RPMI7951 (cell line): Measurements from ENCODE around the gene MS4A8. TPM values are rescaled to one million over a fixed set of nuclear protein-coding genes. Genes with fewer than 3 reads are reported as not detected.
"Not testable (repeated sequence)": the region's sequence is repeated elsewhere in the genome, so short reads cannot be mapped to it uniquely, and the experiment has no call there.

ENCODE experiments used
- DNase-seq: peaks from one replicate; pipeline ENCODE4 v3.0.0-alpha.2; 2012; ENCODE audit warnings: low read depth
- total RNA-seq: library from RNA; depleted of rRNA; stranded (reverse); fragments of >200 nt; shearing (Covaris generic); gene quantifications from 2 replicates; pipeline ENCODE4 v1.2.3, GENCODE V29; 2014

The MS4A8 gene
- total RNA-seq, 1 experiment from 2014 or later, result not detected

DNA sequence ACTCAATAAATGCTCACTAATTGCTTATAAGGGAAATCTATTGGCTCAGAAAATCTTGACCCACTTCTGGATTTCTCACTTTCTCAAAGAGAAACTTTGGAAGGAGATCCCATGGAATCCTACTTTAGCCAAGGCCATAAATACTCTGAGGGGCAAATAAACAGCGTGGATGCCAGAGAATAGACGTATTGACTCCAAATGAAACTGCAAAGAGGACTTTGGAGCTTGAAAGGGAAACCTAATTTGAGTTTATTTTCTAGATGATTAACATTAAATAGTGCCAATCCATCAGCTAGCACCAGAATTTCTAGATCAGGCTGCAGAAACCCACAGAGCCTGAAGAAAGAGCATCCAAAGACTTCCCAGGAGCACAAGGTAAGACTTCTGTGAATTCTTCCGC lies 25.0 kb downstream of the MS4A8 start, which contains the start of gene MS4A18:
Gene MS4A18 (plus strand): TSS at position 301 of the 400 bp plus-strand sequence.
- DNase-seq, result no peak

DNA sequence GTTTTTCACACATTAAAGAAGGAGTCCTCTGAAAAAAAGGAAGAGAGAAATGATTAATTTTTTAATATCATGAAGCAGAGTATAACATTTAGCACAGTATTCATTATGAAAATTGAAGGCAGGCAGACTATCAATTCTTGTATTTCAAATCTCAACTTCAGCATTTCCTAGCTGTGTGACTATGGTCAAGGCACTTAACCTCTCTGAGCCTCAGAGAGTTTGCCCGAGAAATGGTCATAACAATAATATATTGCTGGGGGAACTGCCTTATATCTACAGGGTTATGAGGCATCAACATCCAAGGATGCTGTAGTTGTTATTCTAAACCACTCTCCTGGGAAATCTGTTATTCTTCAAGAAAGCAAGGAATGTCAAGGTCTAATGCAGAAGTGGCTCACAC lies 26.2 kb downstream of the MS4A8 start:
- no peak for DNase-seq

DNA sequence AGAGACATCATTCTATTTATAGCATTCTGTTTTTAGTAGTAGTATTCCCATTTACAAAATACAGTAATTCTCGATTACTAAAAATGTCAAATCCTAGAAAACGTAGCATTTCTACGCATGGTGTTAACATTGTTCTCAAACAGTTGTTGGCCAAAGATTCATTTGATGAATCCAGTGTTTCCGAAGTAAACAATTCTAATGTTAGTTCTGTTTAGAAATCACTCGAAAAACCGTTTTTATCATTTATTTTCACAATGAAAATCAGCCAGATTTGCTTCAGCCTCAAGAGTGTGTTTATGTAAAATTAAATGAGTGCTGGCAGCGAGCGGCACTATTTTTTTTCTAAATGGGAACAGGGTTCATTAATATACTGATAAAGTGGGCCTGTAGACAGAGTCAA lies 32.2 kb downstream of the MS4A8 start:
- DNase-seq, result no peak

DNA sequence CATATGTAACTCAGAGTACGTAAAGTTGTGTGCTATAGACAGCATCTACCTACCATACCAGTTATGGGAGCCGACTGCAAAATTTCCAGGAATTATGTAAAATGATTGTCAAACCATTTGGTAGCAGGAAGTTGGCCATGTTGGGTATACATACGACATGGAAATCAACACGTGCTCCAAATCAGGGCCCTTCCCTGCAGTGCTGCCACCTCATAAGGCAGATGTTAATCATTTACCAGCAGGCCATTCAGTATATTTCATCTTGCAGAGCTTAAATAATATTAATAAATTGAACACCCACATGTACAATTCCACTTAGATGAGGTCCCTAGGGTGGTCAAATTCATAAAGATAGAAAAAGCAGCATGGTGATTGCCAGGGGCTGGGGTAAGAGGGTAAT lies 34.9 kb downstream of the MS4A8 start:
- DNase-seq, result no peak

DNA sequence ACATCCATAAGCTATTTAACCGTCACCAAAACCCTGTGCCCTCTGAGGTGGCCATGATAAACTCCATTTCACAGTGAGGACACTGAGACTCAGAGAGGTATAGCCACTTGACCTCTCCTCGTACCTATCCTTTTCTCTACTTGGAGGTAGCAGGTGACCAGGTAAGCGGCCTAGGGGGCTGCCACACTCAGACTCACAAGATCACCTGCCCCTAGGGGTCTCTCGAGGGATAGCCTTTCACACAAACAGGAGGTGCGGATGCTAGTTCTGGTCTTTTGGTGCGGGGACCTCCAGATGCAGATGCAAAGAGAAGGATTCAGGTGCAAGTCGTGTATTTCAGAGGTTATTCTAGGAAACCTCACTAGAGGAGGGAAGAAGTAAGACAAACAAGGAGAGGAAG lies 39.7 kb downstream of the MS4A8 start:
- no peak for DNase-seq

DNA sequence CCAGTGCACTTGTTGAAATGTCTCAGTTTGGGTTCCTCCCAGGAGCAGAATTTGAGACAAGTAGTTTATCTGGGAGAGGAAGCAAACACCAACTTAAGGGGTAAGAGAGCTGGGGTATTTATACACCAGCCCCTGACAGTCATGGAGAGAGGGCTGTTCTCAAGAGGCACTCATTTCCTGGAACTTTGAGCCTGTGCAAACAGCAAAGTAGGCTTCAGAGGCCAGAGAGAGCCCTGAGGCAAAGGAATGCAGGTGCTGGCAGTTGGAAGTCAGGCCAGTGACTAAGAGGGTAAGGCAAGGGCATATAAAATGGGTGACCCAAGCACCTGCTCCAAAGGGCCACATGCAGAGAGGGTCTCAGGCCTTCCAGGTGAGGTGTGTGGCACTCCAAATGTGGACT lies 41.2 kb downstream of the MS4A8 start:
- no peak for DNase-seq

DNA sequence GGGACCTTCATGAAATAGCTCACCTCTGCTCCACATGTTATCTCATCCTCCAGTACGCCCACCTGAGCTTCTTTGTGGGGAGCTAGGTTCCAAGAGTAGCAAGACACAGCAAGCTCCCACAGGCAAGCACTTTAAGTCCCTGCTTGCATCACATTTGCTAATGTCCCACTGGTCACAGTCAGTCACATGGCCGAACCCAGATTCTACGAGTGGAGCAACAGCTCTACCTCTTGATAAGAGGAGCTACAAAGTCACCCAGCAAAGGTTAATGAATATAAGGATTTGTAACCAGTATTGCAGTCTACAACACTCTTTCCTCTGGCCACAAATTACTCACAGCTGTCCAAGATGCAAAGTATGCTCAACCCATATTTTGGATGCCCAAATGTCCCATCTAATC lies 42.0 kb downstream of the MS4A8 start:
- DNase-seq, result no peak

DNA sequence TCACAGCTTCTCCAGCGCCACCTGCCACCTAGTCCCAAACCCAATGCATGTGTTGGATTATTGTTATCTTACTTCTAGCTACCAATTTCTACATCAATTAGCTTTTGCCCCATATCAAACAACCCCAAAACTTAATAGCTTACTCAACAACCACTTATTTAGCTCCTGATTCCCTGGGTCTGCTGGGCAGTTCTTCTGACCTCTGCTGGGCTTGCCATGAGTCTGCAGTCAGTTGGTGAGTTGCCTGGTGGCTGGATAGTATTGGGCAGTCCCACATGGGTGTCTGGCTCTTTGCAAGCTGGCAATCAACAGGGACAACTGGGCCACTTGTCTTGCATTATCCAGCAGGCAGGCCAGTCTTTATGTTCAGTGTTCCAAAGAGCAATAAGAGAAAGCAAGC lies 43.6 kb downstream of the MS4A8 start:
- DNase-seq, result no peak

DNA sequence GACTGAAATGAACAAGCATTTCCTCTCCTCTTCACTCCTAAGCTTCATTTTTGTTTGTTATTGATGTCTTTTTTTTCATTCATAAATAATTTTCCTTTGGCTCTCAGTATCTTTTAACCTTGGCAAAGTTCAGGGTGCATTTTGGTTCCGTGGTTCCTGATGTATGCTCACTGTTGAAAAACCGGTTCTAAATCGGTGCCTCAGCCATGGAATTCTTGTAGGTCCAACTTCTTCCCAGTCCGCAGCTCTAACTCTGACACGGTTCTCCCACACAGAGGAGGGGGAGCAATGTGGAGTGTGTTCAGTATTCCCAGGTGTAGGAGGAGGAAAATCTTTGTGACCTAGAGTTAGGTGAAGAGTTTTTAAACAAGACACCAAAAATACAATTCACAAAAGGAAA lies 44.7 kb downstream of the MS4A8 start:
- DNase-seq, result no peak

DNA sequence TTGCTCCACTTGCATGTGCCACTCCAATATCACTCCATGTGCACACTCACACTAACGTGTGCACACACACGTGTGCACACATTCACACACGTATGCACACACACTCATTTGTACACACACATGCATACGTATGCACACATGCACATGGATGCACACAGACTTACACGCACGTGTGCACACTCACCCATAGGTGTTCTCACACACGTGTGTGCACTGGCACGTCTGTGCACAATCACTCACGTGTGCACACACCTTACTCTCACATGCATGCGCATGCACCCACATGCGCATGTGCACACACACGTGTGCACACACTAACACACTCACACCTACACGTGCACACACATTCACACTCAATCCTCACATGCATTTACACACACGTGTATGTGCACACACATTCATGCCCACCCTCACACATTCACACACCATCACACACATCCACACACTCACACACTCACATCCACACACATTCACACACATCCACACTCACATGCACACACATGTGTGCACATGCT lies 48.0 kb downstream of the MS4A8 start:
- DNase-seq, result no peak

DNA sequence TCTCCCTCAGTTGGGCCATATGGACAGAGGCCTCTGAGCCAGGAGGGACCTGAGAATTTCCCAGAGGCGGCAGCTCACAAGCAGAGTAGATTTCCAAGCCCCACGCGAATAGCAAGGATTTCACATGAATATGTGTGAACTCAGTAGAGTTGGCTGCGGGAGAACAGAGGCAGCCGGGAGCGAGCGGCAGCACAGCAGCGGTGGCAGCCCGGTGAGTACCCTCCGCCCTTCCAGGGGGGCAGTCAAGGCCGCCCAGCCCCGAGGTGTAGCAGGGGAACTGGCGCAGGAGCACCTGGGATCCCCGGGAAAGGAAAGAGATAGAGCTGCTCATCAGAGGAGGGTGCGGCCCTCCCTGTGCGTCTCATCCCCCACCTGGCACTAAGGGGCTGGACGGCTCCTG lies 48.8 kb downstream of the MS4A8 start:
- no peak for DNase-seq

DNA sequence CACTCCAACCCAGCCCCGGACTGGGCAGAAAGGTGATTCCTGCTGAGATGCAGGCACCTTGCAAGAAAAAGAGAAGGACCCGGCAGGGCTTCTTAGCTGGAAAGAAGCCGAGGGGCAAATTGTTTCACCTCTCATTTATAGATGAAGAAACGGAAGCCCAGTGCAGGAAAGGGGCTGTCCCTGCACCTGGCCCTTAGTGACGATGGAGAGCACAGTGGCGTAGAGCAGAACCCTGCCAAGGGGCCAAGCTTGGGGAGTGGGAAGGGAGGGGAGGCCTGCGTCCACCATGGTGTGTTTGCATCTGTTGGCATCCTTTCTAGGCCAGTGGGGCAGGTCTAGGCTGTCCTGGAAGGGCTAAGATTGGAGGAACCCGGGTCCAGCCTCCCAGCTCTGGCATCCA lies 49.4 kb downstream of the MS4A8 start:
- DNase-seq, result no peak

DNA sequence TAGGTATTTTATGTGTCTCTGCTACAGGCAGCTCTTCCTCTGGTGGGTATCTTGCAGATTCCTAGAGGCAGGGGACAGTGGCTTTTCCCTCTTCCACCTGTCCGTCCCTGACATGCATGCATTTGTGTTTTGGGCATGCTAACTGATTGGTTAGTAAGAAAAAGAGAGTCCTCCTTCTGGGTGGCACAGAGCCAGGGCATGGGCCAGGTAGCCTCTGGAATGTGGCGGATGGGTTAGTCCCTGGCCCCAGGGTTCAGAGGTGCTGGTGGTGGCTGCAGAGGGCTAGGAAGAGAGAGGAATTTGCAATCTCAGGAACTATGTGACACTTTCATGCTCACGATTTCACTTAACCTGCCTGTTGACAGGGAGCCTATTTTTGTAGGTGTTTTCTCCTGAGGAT lies 51.5 kb downstream of the MS4A8 start:
- no peak for DNase-seq

DNA sequence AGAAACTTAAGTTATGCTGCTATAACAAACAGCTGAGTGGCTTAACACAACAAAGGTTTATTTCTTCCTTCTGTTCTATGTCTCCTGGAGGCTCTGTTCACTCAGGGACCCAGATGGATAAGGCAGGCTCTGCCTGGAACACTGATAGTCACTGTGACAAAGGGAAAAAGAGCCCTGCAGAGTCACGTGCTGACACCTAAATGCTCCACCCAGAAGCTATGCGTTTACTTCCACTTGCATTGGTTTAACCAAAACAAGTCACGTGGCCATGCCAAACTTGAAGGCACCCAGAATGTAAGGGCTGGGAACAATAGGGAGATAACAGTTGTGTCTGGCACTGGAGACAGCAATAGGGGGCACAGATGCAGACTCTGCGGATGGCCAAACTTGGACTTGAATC lies 53.9 kb downstream of the MS4A8 start:
- no peak for DNase-seq

DNA sequence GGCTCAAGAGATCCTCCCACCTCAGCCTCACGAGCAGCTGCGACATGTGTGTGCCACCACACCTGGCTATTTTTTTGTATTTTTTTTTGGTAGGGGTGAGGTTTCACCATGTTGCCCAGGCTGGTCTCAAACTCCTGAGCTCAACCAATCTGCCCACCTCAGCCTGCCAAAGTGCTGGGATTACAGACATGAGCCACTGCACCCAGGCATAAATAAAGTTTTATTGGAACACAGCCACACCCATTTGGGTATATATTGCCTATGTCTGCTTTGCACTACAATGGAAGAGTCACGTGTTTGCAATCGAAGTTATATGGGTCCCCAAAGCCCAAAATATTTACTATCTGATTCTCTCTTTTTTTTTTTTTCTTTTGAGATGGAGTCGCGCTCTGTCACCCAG lies 55.5 kb downstream of the MS4A8 start:
- DNase-seq, result no peak

DNA sequence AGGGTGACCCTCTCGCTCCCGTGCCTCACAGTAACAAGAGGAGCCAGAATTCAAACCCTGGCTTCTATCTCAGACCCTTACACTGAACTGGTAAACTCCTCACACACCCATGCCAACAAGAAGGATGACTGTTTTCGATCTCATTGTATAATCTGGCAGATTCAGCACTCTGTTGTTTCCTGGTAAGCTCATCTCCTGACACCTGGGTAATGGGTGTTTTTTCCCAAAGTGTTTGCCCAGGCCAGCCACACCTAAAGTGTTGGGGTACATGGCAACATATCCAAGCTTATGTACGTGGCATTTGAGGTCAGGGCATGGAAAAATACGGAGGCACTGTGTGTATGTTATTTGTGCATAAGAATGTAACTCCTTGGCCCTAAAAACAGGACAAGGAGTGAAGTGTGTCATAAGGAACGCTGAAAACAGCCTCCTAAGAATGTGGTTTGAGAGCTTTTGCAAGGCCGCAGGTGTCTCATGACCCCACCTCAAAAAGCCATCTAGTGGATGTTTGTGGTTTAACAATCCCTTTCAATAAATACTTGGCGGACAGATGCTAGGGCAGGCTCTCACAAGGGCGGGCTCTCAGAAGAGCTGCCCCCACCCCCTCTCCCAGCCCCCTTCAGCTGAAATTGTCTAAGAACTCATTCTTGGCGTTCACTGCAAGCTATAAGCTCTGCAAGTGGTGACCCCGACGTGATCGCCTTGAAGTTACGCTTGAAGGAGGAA lies 57.1 kb downstream of the MS4A8 start, which contains the start of gene MS4A15:
Gene MS4A15 (plus strand): TSS at position 561 of the 726 bp plus-strand sequence. CDS start 6,867 bp downstream, outside the sequence.
- peak; percentile 36 for DNase-seq

DNA sequence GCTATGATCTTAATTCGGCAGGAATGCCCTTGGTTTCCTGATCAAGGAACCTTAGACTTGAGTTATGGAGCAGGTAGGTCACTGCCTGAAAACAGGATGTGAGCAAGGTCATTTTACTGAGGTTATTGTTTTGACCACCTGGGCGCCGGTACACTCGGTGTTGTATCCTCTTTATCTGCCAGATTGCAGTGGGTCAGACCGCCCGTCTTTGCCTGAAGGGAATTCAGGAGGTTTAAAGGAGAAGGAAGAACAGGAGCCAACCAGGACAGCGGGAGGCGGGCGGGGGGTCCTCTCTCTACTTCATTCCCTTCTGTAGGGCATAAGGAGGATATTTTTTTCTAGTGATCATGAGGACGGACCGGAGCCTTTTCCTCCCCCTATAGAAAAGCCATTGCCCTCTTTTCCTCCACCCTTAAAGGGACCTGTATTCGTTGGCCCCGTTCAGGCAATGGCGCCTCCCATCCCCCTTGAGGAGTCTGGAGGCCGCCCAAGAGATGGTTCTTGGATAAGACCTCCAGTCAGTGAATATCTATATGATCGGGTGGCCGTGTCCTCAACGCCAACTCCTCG lies 57.9 kb downstream of the MS4A8 start:
- DNase-seq, result no peak

DNA sequence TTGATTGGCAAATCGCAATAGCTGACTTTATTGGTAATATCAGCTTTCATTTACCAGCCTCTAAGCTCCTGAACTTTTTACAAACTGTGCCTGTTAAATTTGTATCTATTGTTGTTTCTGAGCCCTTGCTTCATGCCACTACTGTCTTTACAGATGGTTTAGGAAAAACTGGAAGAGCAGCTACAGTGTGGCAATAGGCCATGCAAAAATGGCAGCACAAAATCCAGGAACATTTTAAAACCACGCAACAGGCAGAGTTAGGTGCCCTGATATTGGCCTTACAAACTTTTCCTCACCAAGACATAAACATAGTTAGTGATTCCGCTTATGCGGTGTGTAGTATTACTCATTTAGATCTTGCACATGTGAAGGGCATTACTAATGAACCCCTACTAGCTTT lies 59.3 kb downstream of the MS4A8 start:
- DNase-seq, result not testable (repeated sequence)

DNA sequence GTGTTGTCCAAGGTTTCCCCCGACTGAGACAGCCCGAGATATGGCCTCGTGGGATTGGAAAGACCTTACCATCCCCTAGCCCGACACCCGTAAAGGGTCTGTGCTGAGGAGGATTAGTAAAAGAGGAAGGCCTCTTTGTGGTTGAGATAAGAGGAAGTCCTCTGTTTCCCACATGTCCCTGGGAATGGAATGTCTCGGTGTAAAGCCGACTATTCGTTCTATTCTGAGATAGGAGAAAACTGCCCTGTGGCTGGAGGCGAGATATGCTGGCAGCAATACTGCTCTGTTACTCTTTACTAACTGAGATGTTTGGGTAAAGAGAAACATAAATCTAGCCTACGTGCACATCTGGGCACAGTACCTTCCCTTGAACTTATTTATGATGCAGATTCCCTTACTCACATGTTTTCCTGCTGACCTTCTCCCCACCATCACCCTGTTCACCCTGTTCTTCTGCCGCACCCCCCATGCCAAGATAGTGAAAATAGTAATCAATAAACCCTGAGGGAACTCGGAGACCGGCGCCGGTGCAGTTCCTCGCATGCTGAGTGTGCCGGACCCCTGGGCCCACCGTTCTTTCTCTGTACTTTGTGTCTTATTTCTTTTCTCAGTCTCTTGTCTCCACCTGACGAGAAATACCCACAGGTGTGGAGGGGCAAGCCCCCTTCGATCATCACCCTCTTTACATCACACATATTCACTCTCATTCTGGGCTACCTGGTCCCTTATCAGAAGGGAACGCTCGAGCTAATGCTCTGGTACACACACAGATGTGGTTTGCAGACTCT lies 60.2 kb downstream of the MS4A8 start:
- not testable (repeated sequence) for DNase-seq

DNA sequence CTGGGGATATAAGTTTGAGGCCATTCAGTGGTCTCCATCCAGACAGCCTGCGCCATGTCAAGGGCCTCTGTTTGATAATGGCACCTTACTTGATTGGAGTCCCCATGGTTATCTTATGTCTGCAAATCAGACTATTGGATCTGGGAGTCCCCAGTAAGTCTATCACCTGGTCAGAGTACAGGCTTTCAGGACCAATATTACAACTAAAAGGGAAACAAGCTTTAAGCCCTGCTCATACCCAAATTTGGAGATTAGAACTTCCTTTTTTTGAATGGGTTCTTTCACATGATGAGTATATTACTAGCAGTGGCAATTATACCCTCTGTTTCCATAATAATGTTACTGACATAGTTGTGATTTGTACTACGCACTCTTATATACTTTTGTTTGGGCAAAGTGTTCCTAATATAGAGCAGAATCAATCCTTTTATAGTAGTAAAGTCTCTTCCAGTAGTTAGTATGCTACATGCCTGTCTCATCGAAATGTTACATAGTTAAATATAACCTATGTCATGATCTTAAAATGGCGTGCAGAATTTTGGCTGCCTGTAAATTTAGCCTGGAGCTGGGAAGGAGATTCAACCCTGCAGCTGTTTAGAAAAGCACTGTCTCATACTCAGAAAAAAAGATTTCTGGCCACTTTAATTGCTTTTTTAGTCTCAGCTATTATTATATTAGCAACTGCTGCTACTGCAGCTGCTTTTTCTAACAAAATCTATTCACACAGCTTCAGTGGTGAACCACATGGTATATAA lies 62.2 kb downstream of the MS4A8 start:
- DNase-seq, result no peak

DNA sequence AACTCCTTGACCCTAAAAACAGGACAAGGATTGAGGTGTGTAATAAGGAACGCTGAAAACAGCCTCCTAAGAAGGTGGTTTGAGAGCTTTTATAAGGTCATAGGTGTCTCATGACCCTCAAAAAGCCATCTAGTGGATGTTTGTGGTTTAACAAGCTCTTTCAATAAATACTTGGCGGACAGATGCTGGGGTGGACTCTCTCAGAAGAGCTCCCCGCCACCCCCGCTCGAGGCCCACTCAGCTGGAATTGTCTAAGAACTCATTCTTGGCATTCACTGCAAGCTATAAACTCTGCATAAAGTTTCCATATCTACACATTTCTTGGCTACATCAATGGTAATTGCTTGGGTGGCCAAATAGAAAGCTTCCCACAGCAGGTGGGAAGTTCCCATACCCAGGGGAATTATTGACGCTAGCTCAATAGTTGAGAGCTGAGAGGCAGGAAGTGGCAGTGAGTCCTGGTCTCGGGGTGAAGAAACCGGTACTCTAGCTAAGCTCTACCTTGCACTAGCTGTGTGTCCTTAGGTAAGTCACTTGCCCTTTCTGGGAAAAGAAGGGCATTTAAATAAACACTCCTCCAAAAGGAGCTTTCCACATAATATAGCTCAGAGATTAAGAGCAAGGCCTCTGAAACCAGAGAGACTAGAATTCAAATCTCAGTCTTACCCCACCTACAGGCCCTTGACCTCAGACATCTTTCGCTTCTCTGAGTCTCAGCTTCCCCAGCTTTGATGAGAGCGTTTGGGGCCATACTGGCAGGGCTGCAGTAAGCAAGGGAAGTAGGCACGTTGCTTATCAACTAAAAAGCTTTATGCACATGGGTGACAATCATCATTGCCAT lies 63.7 kb downstream of the MS4A8 start:
- DNase-seq, result no peak
